OCI-LY1 (cell line): ENCODE data around the gene UPP2.

ENCODE experiments used
- EZH2 ChIP-seq: fragments of 200-600 bp; sonication (generic), shearing (Covaris generic); IDR thresholded peaks from 2 replicates; pipeline ENCODE4 v1.8.0; 2017; ENCODE audit warnings: borderline replicate concordance, mixed run types, mild to moderate bottlenecking, antibody characterized with exemption, low read length, moderate library complexity, mixed read lengths
- TF ChIP-seq, protein P1 (sequence below): fragments of 200-600 bp; sonication (generic), shearing (Covaris generic); IDR thresholded peaks from 2 replicates; pipeline ENCODE4 v1.5.1; 2017; ENCODE audit warnings: mild to moderate bottlenecking, antibody characterized with exemption, low read length, moderate library complexity, mixed read lengths

DNA sequence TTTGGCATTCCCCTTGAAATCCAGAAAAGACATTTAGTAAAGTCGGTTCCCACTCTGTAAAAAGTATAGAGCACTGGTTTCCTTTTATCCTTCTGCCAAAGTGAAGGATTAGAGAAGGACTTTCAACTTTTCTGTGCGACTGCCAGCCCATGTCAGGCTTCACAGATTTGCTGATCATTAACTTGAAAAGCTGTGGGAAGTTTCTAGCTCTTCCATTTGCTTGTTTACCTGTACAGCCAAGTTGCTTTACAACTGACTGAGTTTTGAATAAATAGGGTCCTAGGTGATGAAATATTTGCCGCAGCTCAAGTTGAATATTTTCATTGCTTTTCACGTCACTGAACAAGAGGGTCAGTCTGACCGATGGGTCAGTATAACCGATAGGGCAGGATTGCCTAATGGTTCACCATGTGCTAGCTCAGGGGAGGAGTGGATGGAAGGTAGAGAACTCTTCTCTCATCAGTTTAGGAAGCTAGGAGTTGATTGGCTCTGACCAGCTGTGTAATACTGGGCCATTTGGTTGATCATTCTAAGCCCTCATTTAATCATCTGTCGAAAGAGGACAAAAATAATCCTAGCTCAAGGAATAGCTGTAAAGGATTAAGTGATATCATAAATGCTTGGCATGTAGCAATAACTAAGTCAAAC lies 30.4 kb downstream of the UPP2 start:
- no peak for TF ChIP-seq EZH2
- TF ChIP-seq, protein P1, sequence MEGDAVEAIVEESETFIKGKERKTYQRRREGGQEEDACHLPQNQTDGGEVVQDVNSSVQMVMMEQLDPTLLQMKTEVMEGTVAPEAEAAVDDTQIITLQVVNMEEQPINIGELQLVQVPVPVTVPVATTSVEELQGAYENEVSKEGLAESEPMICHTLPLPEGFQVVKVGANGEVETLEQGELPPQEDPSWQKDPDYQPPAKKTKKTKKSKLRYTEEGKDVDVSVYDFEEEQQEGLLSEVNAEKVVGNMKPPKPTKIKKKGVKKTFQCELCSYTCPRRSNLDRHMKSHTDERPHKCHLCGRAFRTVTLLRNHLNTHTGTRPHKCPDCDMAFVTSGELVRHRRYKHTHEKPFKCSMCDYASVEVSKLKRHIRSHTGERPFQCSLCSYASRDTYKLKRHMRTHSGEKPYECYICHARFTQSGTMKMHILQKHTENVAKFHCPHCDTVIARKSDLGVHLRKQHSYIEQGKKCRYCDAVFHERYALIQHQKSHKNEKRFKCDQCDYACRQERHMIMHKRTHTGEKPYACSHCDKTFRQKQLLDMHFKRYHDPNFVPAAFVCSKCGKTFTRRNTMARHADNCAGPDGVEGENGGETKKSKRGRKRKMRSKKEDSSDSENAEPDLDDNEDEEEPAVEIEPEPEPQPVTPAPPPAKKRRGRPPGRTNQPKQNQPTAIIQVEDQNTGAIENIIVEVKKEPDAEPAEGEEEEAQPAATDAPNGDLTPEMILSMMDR, result no peak
